ENCODE measurements around the gene PTCD2. TPM values are rescaled to one million over a fixed set of nuclear protein-coding genes. Genes with fewer than 3 reads are reported as not detected.

Gene PTCD2
- total and polyA plus RNA-seq, 2 donors from 2014 or later: 7.2 to 9.8 TPM

DNA sequence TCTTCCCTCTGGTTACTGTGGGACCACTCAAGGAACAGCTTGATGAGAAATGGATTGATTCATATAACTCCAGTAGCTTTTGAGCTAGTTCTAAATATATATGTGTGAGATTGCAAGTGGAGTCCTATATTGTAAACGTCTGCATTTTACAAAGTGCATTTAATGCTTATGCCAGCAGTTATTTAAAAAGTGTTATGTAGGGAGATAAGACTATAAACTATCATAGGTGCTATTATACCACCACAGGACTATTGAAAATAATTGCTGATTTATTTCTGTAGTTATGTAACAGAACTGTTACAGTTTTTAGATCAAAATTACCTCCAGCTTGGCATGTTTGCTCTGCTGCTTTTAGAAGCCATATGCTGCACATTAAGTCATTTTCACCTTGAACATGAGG is 36.2 kb downstream of the PTCD2 start:
- no peak for DNase-seq
- Histone ChIP-seq H3K27ac (ENCODE audit: low read depth in 2 of 2, low read length in 2 of 2) (no peak overlapping the region), H3K4me1 (ENCODE audit: control insufficient read depth in 2 of 3, insufficient read depth in 2 of 3, low read depth in 1 of 3, low read length in 3 of 3) (no peaks in the 10 kb centered on the region), H3K36me3 (ENCODE audit: control insufficient read depth in 2 of 3, insufficient read depth in 3 of 3, low read length in 3 of 3) (peaks cover 0 to 8% (median 0%) of the 10 kb centered on the region in 3 donors), H3K9me3 (ENCODE audit: control insufficient read depth in 2 of 3, insufficient read depth in 1 of 3, low read length in 3 of 3) (no peaks in the 10 kb centered on the region), H3K9ac (ENCODE audit: low read length in 3 of 3) (no peak overlapping the region), H3K4me3 (ENCODE audit: low read length in 3 of 3) (no peak overlapping the region), H3K27me3 (ENCODE audit: control insufficient read depth, insufficient read depth, low read length) (no peaks in the 10 kb centered on the region)
- FAIRE-seq: no peak
- intact Hi-C loops (cut with DNase I): no loop called here
- TF ChIP-seq, protein P1, sequence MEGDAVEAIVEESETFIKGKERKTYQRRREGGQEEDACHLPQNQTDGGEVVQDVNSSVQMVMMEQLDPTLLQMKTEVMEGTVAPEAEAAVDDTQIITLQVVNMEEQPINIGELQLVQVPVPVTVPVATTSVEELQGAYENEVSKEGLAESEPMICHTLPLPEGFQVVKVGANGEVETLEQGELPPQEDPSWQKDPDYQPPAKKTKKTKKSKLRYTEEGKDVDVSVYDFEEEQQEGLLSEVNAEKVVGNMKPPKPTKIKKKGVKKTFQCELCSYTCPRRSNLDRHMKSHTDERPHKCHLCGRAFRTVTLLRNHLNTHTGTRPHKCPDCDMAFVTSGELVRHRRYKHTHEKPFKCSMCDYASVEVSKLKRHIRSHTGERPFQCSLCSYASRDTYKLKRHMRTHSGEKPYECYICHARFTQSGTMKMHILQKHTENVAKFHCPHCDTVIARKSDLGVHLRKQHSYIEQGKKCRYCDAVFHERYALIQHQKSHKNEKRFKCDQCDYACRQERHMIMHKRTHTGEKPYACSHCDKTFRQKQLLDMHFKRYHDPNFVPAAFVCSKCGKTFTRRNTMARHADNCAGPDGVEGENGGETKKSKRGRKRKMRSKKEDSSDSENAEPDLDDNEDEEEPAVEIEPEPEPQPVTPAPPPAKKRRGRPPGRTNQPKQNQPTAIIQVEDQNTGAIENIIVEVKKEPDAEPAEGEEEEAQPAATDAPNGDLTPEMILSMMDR (IDR thresholded peaks at IDR 0.05; ENCODE audit: borderline replicate concordance, extremely low read depth, insufficient read depth): no peak

DNA sequence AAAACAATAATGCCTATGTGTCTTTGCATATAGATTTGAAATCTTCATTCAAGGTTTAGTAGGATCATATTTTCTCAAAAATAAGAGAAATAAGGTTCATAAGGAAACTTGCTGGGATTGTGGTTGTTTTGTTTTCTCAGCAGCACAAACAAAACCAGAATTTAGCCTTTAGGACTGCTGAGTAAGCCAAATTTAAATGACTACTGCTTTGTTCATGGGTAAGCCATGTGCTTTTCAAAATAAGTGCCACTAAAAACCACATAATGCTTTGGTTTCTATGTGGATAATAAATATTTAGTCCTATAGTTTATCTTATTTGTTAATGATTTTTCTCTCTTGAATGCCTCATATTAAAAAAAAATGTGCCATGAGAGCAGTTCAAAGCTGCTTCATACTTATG is 38.8 kb downstream of the PTCD2 start:
- Histone ChIP-seq H3K27me3 (ENCODE audit: control insufficient read depth, insufficient read depth, low read length) (no peaks in the 10 kb centered on the region), H3K4me1 (ENCODE audit: control insufficient read depth in 2 of 3, insufficient read depth in 2 of 3, low read depth in 1 of 3, low read length in 3 of 3) (no peaks in the 10 kb centered on the region), H3K36me3 (ENCODE audit: control insufficient read depth in 2 of 3, insufficient read depth in 3 of 3, low read length in 3 of 3) (peaks cover 0 to 8% (median 2%) of the 10 kb centered on the region in 3 donors), H3K9me3 (ENCODE audit: control insufficient read depth in 2 of 3, insufficient read depth in 1 of 3, low read length in 3 of 3) (no peaks in the 10 kb centered on the region), H3K27ac (ENCODE audit: low read depth in 2 of 2, low read length in 2 of 2) (no peak overlapping the region), H3K4me3 (ENCODE audit: low read length in 3 of 3) (no peak overlapping the region), H3K9ac (ENCODE audit: low read length in 3 of 3) (no peak overlapping the region)
- intact Hi-C loops (cut with DNase I): no loop called here
- FAIRE-seq (no peak), DNase-seq (no peak)
- TF ChIP-seq, protein P1 (IDR thresholded peaks at IDR 0.05; ENCODE audit: borderline replicate concordance, extremely low read depth, insufficient read depth): no peak

DNA sequence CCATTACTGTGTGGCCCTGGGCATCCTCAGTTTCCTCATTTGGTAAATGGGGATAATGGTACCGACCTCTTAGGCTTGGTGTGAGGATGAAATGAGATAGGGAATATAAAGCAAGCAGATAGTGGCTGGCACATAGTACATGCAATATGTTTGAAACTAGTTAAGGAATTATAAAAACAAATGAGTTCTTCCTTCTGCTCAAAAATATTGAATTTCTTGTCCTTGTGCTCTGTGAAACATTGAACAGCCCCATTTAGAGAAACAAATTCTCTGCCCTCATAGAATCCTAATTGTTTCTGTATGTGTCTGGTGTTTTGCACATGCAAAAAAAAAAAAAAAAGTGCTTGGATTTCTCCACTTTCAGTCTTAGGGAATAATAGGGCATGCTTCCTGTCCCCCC is 39.7 kb downstream of the PTCD2 start:
- no peaks in the 10 kb centered on the region for H3K9me3 ChIP-seq (ENCODE audit: control insufficient read depth in 2 of 3, insufficient read depth in 1 of 3, low read length in 3 of 3)
- TF ChIP-seq, protein P1 (IDR thresholded peaks at IDR 0.05; ENCODE audit: borderline replicate concordance, extremely low read depth, insufficient read depth): no peak
- no peaks in the 10 kb centered on the region for H3K4me1 ChIP-seq (ENCODE audit: control insufficient read depth in 2 of 3, insufficient read depth in 2 of 3, low read depth in 1 of 3, low read length in 3 of 3)
- no peaks in the 10 kb centered on the region for H3K27me3 ChIP-seq (ENCODE audit: control insufficient read depth, insufficient read depth, low read length)
- no peak overlapping the region for H3K27ac ChIP-seq (ENCODE audit: low read depth in 2 of 2, low read length in 2 of 2)
- H3K9ac ChIP-seq (ENCODE audit: low read length in 3 of 3): no peak overlapping the region
- intact Hi-C loops (cut with DNase I): loop anchor here (5.0 kb wide), 1 partner anchor 167 kb away; no protein-coding TSS in a partner anchor
- no peak for FAIRE-seq
- no peak overlapping the region for H3K4me3 ChIP-seq (ENCODE audit: low read length in 3 of 3)
- peaks cover 0 to 8% (median 2%) of the 10 kb centered on the region in 3 donors for H3K36me3 ChIP-seq (ENCODE audit: control insufficient read depth in 2 of 3, insufficient read depth in 3 of 3, low read length in 3 of 3)
- no peak for DNase-seq
